HG03196 (cell line): ENCODE results near the gene ENOPH1.
A peak's percentile ranks its signal among the peaks of the same experiment; 100 is the strongest.

Experiments
- ATAC-seq: cut with Tn5 transposase; IDR thresholded peaks from one replicate; pipeline ENCODE4 v1.9.1; 2021; ENCODE audit not compliant: unreplicated experiment

ENOPH1 gene

DNA sequence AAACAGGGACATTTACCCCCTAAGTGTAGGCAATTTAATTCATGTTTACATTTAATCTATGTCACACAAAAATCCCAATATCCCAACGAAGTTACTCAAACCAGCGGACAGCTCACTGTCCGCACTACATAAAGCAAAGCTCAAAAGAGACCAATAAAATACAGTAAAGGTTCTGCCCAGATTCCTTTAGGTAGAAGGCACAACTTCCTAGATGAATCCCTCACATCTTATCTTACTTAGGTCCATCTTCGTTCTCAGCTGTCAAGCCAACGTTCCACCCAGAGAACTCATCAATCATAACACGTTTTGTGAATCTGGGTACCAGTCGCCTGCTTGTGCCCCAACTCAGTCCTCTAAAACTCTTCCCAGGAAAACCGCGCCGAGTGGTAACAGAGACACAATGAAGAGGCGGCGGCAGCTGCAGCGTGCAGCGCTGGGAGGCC is 1.8 kb upstream of the ENOPH1 start:
- ATAC-seq, result no peak

DNA sequence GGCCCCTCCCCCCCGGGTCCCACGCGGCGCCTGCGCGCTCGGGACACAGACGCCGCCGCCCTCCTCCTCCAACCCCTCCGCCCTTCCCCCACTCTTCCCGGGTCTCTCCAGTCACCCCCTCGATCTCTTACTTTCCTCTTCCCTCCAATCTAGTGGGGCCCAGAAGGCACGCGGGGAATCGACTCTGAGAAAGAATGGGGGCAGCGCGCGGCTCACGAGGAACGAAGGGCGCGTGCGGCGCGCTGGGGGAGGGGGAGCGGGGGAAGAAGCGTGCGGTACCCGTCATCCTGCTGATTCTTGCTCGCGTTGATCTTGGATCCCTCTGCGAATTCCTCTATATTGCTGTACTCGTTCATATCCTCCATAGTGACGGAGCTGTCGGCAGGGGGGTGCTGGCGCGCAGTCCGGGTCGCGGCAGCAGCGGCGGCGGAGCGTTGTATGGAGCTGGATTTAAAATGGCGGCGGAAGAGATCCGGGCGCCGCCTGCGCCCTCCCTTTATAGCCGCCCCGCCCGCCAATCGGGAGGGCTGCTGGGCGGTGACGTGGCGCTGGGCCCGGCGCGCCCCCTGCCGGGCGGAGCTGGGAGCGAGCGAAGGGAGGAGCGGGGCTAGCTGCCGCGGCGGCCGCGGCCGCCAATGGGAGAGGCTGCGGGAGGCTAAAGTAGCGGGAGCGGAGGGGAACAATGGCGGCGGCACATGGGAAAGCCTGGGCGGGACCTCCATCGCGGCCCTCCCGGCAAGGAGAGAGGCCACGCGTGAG is 1.2 kb upstream of the ENOPH1 start:
- peak; percentile 53 for ATAC-seq

DNA sequence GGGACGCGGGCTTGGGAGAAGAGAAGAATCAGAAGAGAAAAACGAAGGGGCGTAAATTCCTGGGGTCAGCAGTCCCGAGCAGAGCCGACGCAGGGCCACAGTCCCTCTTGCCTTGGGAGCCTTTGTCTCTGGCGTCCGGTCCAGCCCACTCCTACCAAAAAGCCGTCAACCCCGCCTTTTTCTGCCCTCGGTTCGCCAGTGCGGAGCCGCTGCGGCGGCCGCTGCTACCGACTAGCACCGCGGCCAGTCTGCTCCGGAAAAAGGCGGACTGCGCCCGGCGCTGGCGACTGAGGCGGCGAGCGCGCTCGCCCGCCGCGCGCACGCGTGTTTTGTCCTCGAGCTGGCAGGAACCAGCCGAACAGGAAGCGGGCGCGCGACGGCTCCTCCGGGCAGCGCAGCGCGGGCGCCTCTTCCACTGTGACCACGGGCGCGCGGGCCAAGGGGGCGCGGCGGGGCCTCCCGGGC is 630 bp upstream of the ENOPH1 start:
- ATAC-seq, result peak; percentile 23

DNA sequence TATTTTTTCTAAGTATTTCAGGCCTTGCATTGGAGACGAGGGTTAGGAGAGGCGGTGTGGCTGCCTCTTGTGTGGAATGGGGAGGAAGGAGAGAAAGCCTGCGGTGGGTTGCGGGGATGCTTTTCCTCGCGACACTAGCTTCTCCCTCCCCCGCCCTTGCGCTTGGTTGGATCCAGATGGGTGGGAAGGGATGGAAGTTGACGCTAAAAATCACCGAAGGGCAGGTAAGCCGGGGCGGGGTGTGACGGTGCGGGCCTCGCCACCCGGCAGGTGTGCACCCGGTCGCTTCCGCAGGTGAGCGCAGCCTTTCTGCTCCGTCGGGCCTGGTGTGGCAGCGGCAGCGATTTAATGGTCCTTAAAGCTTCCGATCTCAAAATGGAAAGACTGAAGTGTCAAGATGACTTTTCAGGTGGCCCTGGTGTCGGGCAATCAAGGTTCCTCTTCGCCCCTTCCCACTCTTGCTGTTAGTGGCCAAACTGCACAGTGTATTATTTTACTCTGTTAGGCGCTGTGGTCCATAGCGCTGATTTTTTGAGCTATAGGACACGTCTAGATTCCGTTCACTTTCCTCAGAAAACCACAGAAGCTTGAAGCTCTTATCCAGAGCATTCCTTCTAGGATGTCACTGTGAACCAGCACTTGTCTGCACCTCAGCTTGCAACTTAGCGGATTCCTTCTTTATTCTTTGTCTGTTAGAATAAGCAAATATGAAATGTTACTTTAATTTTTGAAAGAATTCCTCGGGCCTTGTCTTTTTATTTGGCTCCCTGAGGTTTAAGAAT is 765 bp downstream of the ENOPH1 start:
- ATAC-seq, result no peak

DNA sequence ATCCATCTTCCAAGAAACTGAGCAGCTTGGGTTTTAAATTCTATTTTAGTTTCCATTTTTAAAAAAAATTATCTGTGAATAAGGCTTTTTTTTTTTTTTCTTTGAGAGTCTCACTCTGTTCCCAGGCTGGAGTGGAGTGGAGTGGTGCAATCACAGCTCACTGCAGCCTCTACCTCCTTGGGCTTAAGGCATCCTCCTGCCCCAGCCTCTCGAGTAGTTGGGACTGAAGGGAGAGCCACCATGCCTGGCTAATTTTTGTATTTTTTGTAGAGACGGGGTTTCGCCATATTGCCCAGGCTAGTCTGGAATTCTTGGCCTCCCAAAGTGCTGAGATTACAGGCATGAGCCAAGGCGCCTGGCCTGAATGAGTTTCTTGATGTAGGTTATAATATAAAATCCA is 1.4 kb downstream of the ENOPH1 start:
- ATAC-seq, result no peak

DNA sequence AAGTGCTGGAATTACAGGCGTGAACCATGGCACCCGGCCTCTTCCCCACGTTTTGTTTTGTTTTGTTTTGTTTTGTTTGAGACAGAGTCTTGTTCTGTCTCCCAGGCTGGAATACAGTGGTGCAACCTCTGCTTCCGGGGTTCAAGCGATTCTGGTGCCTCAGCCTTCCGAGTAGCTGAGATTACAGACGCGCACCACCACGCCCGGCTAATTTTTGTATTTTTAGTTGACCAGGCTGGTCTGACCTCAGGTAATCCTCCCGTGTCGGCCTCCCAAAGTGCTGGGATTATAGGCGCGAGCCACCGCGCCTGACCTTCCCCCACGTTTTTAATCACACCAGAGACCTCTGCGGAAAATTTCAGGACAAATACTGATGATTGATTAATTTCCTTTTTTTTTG is 2.2 kb downstream of the ENOPH1 start:
- no peak for ATAC-seq

DNA sequence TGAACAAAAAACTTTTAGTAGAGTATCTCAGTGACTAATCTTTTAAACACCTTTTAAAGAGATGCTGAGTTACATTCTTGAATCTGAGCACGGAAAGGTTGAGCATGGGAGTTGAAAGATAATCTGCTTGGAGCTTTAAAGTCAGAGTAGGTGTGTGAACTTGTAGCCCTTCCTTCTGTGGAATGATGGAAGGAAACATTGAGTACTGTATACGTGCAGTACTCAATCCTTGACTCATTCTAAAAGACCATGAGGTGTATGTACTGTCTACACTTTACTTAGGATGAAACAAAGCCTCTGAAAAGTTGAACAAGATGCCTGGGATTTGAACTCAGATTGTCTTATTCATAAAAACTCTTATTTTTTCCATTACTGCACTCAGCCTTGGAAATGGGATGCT is 3.4 kb downstream of the ENOPH1 start:
- ATAC-seq, result no peak

DNA sequence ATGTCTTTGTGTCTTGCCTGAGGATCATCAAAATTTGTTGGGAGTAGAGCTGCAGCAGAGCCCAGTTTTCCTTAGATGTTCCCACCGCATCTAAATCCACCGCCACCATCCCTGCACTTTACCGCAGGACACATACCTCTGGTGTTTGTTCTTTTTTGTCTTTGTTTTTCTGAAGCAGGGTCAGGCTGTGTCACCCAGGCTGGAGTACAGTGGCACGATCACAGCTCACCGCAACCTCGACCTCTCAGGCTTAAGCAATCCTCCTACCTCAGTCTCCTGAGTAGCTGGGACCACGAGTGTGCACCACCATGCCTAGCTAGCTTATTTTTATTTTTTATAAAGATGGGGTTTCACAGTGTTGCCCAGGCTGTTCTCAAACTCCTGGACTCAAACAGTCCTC is 4.6 kb downstream of the ENOPH1 start:
- no peak for ATAC-seq

DNA sequence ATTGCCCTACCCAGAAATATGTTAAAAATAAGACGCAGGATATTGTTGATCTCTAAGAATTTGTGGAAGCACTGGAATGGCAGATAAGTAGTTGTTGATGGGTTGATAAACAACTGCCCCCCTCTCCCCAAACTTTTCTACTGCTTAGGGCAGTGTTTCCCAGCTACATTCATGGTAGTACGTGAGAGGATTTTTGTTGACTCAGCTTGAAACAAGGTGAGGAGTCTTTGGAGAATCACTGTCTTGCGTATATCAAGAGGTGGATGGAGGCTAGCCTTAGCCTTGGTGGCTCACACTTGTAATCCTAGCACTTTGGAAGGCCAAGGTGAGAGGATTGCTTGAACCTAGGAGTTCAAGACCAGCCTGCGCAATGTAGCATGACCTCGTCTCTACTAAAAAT is 5.7 kb downstream of the ENOPH1 start:
- ATAC-seq, result no peak

DNA sequence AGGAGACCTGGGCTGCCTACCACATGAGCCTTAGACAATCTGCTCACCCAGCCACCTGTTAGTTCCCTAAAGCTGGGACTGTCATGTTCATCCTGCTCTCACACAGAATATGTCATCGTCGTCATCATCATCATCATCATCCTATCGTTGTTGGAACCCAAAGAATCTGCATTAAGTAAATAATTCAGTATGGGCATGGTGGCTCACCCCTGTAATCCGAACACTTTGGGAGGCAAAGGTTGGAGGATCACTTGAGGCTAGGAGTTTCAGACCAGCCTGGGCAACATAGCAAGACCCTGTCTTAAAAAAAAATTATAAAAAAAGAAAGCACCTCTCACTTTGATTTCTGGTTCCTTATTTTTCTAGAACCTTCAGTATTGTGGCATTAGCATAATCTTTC is 6.4 kb downstream of the ENOPH1 start:
- ATAC-seq, result no peak

DNA sequence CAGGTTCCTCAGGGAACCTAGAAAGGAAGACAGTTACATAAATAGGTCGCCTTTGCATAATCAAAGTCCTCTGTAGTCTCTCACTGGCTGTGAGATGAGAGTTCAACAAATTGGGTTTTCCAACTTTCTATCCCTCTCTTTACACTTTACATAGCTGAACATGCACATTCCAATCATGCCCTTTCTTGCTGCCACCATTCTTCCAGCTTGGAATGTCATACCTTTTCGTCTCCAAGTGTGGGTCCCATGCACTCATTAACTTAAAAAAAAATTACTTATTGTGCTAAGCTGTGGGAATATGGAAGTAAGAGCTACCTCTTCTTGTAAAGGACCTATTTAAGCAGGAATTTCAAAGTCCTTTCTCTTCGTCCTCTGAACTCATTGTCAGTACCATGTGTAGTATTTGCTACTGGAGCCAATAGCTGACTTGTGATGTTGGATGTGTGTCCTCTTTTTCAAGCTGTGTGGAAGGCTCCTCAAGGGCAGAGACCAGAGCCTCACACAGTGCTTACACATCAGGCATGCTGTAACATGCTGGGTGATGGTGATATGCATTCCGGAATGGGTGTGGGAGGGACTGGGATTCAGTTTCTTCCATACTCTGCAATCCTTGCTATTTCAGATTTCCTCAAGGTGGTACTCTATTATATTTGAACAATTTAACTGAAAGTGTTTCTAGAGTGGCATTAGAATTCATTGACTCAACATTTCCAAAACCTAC is 7.1 kb downstream of the ENOPH1 start:
- ATAC-seq, result no peak

DNA sequence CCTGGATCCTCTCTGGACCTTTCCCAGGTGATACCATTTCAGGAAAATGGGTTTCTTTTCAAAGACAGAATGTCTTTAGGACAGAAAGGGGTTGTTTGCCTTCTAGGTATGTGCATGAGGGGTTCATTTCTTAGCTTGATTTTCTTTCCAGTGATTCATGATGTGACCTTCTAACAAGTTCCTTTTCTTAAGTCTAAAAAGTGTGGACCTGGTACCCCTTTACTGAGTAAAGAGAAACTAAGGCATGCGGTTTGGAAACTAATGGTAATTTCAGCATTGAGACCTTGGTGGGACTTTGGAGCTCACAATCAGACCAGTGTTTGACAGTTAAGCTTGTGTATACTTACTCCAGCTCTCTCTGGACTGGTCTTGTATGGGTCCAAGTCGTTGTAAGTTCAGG is 8.7 kb downstream of the ENOPH1 start:
- no peak for ATAC-seq

DNA sequence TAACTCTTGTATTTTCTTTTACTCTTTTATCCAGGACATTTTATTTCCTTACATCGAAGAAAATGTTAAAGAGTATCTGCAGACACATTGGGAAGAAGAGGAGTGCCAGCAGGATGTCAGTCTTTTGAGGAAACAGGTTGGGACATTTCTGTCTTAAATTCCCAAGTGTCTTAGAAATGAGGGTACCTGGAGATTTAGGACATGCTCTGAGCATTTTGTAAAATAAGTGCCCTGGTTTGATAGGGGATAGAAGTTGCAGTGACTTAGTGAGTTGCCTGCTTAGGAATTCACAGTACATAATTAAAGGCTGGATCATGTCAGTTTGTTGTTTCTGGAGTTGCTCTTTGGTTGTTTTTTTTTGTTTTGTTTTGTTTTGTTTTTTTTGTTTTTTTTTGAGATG is 17.5 kb downstream of the ENOPH1 start:
- ATAC-seq, result no peak

DNA sequence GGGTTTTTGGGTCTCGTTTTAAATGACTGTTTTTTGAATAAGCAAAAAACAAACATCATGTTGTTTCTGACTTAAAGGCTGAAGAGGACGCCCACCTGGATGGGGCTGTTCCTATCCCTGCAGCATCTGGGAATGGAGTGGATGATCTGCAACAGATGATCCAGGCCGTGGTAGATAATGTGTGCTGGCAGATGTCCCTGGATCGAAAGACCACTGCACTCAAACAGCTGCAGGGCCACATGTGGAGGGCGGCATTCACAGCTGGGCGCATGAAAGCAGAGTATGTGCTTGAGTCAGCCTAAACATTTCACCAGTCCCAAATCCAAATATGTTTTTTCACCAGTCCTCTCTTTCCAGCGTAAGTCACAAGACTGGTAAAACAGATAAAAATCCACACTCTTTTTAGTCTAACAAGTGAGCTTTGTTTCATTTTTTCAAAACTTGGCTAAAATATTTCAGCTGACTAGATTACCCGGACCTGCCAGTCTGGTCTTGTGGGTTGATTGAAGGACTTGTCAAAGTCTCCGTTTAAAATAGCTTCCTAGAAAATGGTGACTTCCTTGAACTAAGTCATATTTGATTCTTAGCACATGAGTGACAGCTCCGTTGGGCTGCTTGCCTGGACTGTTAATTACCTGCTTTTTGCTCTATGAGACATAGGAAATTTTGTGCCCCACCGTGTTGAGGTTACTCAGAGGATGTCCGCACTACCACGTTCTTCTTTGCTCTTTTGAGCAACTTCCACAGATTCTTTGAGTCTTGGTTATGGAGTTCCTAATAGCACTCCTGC is 20.8 kb downstream of the ENOPH1 start:
- no peak for ATAC-seq

DNA sequence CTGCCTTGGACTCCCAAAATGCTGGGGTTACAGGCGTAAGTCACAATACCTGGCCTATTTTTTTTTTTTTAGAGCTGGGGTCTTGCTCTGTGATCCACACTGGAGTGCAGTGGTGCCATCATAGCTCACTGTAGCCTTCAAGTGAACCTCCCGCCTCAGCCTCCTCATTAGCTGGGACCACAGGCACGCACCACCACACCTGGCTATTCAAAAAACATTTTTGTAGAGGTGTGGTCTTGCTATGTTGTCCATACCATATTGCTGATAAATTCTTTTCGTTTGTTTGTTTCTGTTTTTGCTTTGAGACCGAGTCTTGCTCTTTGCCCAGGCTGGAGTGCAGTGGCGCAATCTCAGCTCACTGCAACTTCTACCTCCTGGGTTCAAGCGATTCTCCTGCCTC is 21.6 kb downstream of the ENOPH1 start:
- no peak for ATAC-seq

DNA sequence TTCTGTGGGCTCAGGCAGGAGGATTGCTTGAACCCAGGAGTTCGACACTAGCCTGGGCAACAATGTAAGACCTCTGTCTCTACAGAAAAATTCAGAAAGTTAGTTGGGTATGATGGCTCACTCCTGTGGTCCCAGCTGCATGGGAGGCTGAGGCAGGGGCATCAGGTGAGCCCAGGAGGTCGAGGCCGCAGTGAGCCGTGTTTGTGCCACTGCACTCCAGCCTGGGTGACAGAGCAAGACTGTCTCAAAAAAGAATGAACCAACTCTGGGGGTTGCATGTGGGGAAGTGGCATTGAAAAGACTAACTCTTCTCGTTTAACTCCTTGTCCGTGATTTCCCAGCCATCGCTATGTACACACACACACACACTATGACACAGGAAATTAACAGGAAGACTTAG is 26.9 kb downstream of the ENOPH1 start:
- no peak for ATAC-seq

DNA sequence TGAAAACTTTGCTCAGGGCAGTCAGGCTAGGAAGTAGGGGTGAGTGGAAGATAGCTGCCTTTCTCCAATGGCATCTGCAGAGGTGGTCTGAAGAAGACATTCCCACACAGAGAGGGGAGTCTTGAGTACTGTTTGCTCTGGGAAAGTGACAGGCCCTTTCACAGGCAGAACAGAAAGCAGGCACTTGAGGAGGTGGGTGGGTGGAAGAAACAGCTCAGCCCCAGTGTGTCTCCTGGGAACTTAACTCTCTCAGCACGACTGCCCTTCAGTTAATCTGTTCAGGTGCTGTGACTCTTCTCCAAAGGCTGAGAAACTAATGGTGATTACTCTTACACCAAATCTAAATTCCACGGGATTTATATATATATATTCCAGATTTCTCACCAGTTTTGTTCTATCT is 28.3 kb downstream of the ENOPH1 start:
- no peak for ATAC-seq

DNA sequence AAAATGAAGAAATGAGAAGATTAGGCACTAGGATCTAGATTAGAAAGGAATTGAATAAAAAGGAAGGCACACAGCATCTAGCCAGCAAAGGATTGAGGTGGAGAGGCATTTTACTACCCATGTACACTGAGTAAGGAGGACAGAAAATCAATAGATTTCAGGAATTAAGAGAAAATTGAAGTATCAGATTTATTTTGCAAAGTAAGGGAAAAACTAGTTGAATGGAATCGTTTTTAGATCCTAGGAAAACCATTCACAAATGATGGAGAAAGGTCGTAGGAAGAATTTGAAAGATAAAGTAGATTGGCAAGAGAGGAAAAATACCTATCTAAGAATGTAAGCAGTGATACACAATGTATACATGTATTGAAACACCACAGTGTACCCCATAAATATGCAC is 31.3 kb downstream of the ENOPH1 start:
- no peak for ATAC-seq

DNA sequence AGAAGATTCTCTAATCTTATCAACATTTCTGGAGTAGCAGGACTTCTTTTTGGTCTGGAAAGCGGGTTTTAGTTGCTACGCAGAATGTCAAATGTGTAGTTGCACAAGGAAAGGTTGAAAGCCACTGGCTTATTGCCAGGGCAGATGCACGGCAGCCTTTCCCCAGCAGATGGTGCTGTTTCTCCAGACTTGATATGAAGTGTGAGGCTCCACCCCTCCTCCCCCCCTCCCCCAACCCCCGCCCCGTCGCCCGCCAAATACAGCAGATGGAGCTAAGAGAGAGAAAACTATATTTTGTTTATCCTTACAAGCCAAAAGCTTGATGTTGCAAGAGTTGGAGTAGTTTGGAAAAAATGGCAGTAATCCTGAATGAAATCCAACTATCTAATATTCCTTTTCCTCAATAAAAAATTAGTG is 32.0 kb downstream of the ENOPH1 start:
- peak; percentile 63 for ATAC-seq

DNA sequence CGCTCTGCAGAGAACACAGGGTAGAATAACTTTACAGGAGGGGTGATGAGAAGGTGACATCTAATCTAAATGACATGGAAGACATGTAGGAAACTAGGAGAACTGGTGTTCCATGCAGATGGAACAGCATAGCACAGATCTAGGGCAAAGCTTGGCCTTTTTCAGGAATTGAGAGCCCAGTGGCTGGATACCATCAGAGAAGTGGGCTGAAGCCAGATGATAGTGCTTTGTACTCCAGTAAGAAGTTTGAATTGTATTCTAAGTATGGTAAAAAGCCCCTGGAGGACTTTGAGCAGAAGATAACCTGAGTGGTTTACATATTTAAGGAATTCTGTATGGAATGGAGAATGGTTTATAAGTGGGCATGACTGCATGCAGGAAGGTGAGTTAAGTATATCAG is 32.8 kb downstream of the ENOPH1 start:
- ATAC-seq, result no peak

DNA sequence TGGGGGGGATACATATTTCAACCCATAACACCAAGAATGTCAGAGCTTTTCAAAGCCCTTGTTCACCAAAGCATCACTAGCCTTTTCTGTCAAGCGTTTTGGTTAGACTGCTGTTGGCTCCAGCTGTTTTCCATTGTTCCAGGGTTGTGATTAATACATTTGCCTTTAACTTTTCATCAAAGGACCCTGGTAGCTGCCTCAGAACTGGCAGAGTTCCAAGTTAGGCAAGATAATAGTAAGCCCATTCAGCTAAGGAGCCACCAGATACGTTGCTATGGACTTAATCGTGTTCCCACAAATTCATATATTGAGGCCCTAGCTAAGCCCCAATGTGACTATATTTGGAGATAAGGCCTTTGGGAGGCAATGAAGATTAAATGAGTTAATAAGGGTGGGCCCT is 37.1 kb downstream of the ENOPH1 start:
- ATAC-seq, result no peak
